AG04450 (cell line): ENCODE results near the gene HOXA7. TPM values are rescaled to one million over a fixed set of nuclear protein-coding genes. Genes with fewer than 3 reads are reported as not detected.

ENCODE experiments used
- CTCF ChIA-PET: fragments of 300-600, 350-600 bp; formaldehyde crosslinking; extraction: SDS; loops from one replicate; lab custom pipeline; 2022; ENCODE audit warnings: antibody characterized with exemption, inconsistent platforms; lab: Charles Lee
- POLR2A ChIA-PET: fragments of 350-600 bp; formaldehyde crosslinking; extraction: SDS; loops from one replicate; lab custom pipeline; 2021; ENCODE audit warnings: antibody characterized with exemption, inconsistent platforms; lab: Yijun Ruan, JAX
- DNase-seq: peaks from one replicate; pipeline ENCODE4 v3.0.0-alpha.2; 2011; ENCODE audit warnings: low read depth, low spot score
- H3K27ac ChIP-seq: one replicate; pipeline ENCODE4 v1.5.1; 2012; ENCODE audit warnings: low read depth, low read length, control low read depth
- H3K27me3 ChIP-seq: one replicate; pipeline ENCODE4 v1.6.0; 2012; ENCODE audit warnings: low read length; ENCODE audit not compliant: control insufficient read depth, insufficient read depth
- H3K4me3 ChIP-seq: 2 replicates; pipeline ENCODE4 v1.5.1; 2011; ENCODE audit warnings: mild to moderate bottlenecking, low read depth, low read length, control low read depth
- H3K9me3 ChIP-seq: 2 replicates; pipeline ENCODE4 v1.5.1; 2012; ENCODE audit warnings: low read length; ENCODE audit not compliant: control insufficient read depth, insufficient read depth
- polyA plus RNA-seq: library from polyadenylated mRNA; depleted of rRNA; stranded (reverse); fragments of >200 nt; gene quantifications from 2 replicates; pipeline ENCODE4 v1.2.3, GENCODE V29; 2011
- TF ChIP-seq, protein P1 (sequence below): IDR thresholded peaks from 2 replicates; pipeline ENCODE4 v1.5.1; 2011; ENCODE audit warnings: low read depth, low read length, control low read depth, inconsistent platforms

Gene HOXA7
- polyA plus RNA-seq, 1 experiment = 5.3 TPM

DNA sequence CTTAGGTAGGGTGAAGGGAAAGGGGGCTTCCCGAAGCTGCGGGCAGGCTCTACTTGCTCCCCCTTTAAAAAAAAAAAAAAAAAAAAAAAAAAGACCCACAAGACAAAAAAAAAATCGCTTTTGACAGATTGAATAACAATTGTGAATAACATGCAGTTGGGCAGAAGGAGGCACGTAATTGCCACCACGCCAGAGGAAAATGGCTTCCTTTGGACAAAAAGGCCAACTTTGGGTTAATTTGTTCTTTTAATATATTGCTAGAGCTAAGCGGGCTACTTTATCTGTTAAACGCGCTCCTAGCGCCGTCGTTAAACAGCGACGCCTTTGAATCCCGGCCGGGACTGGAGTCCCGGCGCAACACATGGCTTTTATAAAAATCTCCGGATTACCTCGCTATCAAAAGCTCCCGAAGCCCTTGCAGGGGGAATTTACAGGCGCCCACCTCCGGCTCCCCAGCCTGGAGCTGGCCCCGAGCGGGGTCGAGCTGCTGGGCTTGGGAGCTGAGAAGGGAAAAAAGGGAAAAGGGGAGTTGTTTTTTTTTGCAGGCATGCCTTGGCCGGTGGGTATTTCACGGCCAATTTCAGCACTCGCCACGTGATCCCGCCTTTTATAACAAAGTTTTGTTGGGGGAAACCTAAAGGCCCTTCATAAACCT is 27.3 kb upstream of the HOXA7 start:
- Histone ChIP-seq H3K27me3 (peaks cover 96% of the 10 kb centered on the region), H3K27ac (no peak overlapping the region), H3K9me3 (peaks cover 18% of the 10 kb centered on the region; the same call in 1 of the 2 replicates), H3K4me3 (peak overlapping the region; percentile 31)
- CTCF ChIA-PET = interaction anchor here (0.6 to 1.1 kb wide), 3 partner anchors 27 to 1291 kb away, joined by 3 to 5 read pairs (median 3); no protein-coding TSS in a partner anchor
- POLR2A ChIA-PET = interaction anchor here (0.6 kb wide), 1 partner anchor 10 kb away, joined by 4 read pairs; no protein-coding TSS in a partner anchor
- no peak for DNase-seq
- TF ChIP-seq, protein P1, sequence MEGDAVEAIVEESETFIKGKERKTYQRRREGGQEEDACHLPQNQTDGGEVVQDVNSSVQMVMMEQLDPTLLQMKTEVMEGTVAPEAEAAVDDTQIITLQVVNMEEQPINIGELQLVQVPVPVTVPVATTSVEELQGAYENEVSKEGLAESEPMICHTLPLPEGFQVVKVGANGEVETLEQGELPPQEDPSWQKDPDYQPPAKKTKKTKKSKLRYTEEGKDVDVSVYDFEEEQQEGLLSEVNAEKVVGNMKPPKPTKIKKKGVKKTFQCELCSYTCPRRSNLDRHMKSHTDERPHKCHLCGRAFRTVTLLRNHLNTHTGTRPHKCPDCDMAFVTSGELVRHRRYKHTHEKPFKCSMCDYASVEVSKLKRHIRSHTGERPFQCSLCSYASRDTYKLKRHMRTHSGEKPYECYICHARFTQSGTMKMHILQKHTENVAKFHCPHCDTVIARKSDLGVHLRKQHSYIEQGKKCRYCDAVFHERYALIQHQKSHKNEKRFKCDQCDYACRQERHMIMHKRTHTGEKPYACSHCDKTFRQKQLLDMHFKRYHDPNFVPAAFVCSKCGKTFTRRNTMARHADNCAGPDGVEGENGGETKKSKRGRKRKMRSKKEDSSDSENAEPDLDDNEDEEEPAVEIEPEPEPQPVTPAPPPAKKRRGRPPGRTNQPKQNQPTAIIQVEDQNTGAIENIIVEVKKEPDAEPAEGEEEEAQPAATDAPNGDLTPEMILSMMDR = no peak

DNA sequence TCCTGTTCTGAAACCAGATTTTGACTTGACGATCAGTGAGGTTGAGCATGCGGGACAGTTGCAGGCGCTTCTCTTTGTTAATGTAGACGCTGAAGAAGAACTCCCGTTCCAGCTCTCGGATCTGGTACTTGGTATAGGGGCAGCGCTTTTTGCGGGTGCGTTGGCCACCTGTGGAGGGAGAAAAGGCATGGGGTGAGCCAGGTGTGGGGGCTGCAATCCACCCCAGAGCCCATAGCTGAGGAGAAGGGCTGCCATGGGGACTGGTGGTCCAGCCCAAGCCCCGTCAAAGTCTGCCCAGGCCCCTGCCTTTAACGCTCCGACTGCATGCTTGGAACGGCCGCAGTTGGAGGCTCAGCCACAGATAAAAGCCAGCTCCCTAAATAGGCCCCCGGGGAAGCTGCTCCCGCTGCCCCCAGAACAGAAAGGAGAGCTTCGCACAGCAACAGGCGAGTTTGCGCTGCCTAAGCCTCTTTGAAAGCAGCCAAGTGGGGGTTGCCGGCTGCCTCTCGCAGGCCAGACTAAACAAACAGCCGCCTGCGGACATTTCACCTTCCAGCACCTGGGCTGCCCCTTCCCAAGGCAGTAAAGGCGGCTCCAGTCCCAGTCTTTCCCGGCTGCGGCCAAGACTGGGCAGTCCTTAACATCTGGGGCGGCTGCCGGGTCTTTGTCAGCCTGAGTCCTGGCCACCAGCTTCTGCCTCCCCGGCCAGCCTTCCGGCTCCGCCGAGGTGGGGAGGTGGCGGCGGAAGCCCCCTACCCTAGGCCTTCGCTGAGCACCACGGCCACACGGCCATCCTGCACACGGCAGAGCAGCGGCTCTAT is 26.6 kb upstream of the HOXA7 start:
- ChIA-PET POLR2A (no interaction called here), CTCF (interaction anchor here (0.6 to 1.1 kb wide), 2 partner anchors 911 to 1291 kb away, joined by 3 to 5 read pairs; no protein-coding TSS in a partner anchor)
- Histone ChIP-seq H3K27ac (no peak overlapping the region), H3K27me3 (peaks cover 94% of the 10 kb centered on the region), H3K9me3 (peaks cover 17% of the 10 kb centered on the region; the same call in 1 of the 2 replicates), H3K4me3 (no peak overlapping the region)
- TF ChIP-seq, protein P1 = no peak
- no peak for DNase-seq

DNA sequence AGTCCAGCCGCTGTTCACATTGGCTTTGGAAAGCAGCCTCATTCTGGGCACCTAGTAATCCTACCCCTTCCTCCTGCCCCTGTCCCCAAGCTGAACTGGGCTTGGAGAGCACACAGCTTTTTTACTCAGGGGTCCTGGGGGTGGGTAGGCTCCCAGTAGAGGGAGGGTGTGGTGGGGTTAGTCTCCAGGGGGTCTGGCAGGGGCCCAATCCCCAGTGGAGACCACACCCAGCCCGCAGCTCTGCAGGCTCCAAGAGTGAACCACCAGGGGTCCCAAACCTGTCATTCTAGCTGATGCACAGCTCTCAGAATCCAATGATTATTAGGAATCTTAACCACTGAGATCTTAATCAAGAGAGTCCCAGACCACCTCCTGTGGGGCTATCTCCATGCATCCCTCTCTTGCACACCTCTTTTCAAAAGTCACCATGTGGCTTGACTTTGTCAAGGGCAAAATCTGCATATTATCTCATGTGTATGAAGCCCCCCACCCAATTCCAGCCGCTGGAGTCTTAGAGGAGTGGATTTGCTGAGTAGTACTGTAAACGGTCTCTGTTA is 25.9 kb upstream of the HOXA7 start:
- POLR2A ChIA-PET = interaction anchor here (0.6 kb wide), 1 partner anchor 72 kb away, joined by 4 read pairs; no protein-coding TSS in a partner anchor
- Histone ChIP-seq H3K27me3 (peaks cover 93% of the 10 kb centered on the region), H3K9me3 (peaks cover 14% of the 10 kb centered on the region; the same call in 1 of the 2 replicates), H3K4me3 (no peak overlapping the region), H3K27ac (no peak overlapping the region)
- CTCF ChIA-PET = interaction anchor here (0.6 to 1.3 kb wide), 4 partner anchors 13 to 1289 kb away, joined by 3 to 11 read pairs (median 4); no protein-coding TSS in a partner anchor
- DNase-seq = no peak
- TF ChIP-seq, protein P1 = no peak

DNA sequence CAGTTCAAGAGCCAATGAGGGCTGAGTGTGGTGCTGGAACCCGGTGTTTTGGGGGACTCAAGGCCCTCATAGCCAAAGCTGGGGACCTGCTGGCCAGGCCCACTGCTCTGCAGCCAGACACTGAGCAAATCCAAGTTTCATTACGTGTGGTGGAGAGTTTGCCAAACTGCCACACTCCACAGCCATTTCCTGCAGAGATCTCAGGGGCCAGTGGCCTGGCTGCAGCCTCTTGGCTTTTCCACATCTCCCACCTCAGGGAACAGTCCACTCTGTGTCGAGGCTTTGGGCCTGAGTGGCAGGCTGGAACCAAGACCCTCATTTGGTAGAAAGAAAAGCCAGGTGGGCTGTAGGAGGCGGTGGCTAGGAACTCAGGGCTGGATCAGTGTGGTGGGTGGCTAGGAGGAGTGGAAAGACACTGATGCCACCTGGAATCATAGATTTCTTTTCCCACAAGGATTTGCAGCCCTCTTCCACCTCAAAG is 25.4 kb upstream of the HOXA7 start:
- DNase-seq = no peak

More for the DNA sequence above, 25.4 kb upstream of the HOXA7 start:
- ChIA-PET POLR2A (interaction anchor here (0.6 kb wide), 1 partner anchor 71 kb away, joined by 4 read pairs; no protein-coding TSS in a partner anchor), CTCF (interaction anchor here (0.6 to 1.3 kb wide), 4 partner anchors 14 to 1289 kb away, joined by 3 to 11 read pairs (median 4); no protein-coding TSS in a partner anchor)
- H3K4me3 ChIP-seq = no peak overlapping the region
- peaks cover 93% of the 10 kb centered on the region for H3K27me3 ChIP-seq
- H3K9me3 ChIP-seq = peaks cover 14% of the 10 kb centered on the region; the same call in 1 of the 2 replicates
- TF ChIP-seq, protein P1 = no peak
- no peak overlapping the region for H3K27ac ChIP-seq
